ENCODE data around the gene PLXNB3.

Gene PLXNB3

DNA sequence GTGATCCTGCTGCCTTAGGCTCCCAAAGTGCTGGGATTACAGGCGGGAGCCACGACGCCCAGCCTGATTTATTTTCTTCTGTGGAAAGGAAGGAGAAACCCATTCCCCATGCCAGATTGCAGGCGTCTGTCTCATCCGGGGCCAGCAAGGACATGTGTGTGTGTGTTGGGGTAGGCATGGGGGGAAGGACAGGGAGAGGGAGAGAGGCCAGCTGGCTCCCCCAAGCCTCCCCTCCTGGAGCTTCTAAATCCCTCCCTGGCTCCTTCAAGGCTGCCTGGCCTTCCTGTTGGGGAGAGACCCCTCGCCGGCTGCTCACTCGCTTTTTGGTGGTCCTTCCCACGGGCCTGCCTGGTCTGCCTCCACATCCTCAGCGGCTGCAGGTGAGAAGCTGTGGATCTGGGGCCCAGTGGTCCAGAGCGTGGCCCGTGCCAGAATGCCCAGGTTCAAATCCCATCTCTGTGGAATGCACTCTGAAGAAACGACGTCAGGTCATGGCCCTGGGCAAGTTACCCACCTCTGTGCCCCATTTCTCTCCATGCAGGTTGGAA is 1.3 kb upstream of the PLXNB3 start:
- peak in 1 of 2 experiments; percentile 13 for DNase-seq

DNA sequence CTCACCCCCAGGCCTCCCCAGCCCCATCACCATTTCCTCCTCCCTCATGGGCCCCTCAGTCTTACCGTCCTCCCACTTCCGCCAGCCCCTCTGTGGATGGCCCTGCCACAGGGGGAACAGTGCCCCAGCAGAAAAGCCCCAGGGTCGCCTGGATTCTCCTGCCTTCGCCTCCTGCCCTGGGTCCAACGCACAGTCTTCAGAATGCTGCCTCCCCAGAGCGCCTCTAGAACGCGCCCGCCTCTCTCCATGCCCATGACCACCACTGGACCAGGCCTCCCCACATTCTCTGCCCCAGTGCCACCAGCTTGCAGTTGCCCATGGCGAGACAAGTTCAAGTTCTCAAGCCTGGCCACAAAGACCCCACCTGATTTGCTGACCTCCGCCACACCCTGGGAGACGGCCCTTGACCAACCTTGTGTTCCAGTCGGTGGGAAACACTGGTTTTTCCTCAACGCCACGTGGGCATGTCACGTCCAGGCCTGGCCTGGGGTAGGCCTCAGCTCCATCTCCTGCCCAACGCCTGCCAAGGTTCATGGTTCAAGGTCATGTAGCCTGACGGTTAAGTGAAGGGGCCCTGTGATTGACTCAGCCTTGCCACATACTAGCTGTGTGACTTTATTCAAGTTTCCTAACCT is 634 bp upstream of the PLXNB3 start:
- DNase-seq = peak in 1 of 2 experiments; percentile 14

DNA sequence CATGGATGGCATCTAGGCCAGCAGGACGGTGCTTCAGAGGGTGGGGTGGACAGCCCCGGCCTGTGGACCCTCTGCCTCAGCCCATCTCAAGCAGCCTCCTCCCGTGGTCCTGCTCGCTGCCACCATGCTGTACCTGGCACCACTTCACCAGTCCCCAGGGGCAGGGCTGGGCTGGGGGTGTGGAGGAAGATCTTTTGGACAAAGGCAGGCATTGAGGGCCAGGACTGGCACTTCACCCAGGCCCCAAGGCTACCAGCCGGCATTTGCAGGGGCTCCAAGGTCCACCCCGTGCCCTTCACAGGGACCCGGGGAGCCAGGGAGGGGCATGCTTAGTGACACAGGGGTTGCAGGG is 713 bp downstream of the PLXNB3 start:
- peak; percentile 14 to 19 for DNase-seq

DNA sequence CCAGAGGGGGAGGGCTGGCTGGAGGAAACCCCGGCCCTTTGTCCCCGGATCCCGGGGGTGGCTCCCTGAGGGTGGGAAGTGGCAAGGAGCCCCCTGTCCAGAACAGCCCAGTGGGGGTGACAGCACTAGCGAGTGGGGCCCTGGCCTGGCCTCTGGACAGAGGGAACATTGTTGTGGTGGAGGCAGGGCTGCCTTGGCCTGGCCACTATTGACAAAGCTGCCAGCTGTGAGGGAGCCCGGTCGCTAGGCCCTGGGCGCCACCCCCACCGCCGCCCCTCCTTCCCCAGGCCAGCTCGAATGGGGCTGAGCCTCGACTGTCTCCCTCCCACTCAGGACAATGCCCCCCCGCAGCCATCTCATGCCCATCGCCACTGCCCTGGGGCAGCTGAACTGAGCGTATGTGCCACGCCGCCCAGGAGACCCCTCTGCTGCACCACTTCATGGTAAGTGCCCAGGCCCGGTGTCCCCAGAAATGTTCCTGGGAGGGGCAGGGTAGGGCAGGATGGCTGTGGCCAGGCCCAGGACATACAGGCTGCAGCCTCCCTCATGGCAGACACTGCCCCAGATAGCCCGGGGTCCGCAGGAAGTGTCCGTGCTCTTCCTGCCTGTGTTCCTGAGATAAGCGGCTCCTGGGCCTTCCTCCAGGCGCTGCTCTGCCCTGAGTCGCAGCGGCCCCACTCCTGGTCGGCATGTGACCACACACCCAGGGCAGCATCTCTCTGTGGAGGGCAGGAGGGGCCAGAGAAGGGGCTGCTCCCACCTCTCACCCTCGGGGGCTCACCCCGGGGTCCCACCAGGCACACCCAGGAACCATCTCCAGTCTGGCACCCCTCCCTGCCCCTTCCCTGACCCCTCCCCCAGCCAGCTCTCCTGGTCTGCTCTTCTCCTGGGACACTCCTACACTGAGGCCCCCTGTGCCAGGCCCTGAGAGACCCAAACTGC is 1.4 kb downstream of the PLXNB3 start:
- DNase-seq = peak in 1 of 2 experiments; percentile 15

DNA sequence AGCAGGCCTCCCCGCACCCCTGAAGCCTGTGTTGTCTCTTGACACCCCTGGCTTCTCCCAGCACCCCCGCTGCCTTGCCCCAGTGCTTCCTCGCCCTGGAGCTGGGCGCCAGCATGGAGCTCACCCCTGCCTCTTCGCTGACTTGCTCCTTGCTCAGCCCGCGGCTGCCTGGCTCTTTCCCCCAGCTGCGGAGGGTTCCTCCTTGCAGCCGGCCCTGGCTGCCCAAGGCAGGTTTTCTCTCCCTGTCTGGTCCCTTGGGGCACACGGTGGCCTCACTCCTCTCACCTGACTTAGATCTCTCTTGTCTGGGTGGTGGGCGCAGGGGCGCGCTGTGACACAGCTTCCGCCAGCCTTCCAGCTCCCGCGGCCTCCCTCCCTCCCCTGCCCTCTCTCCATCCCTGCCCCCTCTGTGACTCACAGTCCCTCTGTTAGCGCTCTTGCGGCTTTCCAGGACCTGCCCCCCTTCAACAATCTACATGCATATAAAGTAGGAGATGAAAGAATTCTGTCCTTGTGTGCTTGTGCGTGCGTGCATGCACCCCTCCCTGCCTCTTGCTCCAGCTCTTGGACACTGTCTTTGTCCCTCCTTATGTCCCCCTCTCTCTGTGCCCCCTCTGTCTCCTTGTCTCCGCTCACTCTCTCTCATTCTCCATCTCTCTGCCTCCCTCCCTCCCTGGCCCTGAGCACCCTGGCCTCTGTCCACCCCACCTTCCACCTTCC is 2.2 kb downstream of the PLXNB3 start:
- DNase-seq = peak; percentile 29 to 52

DNA sequence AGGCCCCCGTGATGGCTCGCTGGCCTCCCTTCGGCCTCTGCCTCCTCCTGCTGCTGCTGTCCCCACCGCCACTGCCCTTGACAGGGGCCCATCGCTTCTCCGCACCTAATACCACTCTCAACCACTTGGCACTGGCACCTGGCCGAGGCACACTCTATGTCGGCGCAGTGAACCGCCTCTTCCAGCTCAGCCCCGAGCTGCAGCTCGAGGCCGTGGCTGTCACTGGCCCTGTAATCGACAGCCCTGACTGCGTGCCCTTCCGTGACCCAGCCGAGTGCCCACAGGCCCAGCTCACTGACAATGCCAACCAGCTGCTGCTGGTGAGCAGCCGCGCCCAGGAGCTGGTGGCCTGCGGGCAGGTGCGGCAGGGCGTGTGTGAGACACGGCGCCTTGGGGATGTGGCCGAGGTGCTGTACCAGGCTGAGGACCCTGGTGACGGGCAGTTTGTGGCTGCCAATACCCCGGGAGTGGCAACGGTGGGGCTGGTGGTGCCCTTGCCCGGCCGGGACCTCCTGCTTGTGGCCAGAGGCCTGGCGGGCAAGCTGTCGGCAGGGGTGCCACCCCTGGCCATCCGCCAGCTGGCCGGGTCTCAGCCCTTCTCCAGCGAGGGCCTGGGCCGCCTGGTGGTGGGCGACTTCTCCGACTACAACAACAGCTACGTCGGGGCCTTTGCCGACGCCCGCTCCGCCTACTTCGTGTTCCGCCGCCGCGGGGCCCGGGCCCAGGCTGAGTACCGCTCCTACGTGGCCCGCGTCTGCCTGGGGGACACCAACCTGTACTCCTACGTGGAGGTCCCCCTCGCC is 3.0 kb downstream of the PLXNB3 start:
- DNase-seq = no peak

DNA sequence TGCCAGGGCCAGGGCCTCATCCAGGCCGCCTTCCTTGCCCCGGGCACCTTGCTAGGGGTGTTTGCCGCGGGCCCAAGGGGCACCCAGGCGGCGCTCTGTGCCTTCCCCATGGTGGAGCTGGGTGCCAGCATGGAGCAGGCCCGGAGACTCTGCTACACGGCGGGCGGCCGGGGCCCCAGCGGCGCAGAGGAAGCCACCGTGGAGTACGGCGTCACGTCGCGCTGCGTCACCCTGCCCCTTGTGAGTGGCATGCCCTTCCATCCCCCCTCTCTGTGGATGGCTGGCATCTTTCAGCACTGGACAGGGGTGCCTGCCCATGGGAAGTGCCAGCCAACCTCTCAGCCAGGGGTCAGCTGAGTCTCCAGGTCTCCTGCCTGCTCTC is 3.6 kb downstream of the PLXNB3 start:
- DNase-seq = no peak

DNA sequence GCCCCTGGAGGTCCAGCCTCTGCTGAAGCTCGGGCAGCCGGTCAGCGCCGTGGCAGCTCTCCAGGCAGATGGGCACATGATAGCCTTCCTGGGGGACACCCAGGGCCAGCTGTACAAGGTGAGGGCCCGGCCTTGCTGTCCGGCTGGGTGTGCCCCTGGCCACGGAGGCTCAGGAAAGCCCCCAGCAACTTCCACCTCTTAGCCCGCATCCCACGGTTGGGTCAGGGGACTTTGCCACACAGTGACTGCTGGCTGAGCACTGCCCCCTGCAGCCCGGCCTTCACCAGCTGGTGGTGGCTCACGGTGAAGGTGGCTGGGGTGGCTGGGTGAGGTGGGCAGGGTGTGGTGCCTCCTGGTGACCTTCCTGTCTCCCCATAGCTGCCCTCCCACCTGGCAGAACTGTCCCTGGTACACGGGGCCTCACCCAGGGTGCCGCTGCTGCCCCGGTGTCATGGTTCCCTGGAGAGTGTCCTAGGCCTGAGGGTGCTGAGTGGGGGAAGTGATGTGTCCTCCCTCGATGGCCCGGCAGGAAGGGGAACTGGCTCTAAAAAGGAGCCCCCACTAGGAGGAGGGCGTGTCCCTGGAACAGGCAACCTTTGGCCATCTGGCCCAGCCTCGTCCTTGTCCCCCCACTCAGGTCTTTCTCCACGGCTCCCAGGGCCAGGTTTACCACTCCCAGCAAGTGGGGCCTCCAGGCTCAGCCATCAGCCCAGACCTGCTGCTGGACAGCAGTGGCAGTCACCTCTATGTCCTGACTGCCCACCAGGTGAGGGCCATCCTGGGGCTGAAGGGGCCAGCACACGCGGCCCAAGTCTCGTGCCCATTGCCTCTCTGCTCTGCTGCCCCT is 4.5 kb downstream of the PLXNB3 start:
- DNase-seq = peak in 1 of 2 experiments; percentile 20

DNA sequence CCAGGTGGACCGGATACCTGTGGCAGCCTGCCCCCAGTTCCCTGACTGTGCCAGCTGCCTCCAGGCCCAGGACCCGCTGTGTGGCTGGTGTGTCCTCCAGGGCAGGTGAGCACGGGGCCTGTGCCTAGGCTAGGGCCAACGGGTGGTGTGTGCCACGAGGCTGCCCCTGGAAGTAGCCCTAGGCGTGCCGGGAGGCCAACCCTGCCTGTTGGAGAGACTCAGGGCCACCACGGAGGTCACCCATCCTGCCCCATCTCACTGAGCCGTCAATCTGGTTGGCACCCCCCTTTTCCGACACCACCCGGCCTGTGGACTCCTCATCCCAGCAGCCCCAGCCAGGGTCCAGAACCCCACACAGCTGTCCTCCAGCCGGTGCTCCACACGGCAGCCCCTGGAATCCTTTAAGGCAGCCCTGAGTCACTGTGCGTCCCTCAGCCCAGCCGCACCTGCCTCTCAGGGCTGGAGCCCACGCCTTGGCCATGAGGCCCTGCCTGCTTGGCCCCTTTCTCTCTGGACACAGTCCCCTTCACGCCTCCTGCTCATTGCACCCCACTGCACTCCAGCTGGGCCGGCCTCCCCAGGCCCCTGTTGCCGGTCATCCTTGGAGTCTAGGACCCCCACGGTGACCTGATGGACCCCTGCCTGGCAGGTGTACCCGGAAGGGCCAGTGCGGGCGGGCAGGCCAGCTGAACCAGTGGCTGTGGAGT is 5.3 kb downstream of the PLXNB3 start:
- no peak for DNase-seq

DNA sequence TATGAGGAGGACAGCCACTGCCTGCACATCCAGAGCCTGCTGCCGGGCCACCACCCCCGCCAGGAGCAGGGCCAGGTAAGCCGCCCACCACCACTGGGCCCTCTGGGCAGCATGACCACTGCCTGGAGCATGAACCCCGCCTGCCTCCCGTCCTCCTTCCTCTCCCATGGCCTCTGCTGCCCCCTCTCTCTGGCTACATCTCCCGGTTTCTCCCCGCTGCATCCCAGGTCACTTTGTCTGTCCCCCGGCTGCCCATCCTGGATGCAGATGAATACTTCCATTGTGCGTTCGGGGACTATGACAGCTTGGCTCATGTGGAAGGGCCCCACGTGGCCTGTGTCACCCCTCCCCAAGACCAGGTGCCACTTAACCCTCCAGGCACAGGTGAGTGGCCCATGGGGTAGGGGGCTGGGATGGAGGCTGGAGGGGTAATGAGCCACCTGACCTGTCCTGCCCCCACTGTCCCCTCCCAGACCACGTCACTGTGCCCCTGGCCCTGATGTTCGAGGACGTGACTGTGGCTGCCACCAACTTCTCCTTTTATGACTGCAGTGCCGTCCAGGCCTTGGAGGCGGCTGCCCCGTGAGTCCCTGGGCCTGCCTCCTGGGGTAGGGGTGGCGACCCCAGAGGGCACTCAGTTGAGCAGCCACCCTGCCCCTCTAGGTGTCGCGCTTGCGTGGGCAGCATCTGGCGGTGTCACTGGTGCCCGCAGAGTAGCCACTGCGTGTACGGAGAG is 6.0 kb downstream of the PLXNB3 start:
- no peak for DNase-seq

DNA sequence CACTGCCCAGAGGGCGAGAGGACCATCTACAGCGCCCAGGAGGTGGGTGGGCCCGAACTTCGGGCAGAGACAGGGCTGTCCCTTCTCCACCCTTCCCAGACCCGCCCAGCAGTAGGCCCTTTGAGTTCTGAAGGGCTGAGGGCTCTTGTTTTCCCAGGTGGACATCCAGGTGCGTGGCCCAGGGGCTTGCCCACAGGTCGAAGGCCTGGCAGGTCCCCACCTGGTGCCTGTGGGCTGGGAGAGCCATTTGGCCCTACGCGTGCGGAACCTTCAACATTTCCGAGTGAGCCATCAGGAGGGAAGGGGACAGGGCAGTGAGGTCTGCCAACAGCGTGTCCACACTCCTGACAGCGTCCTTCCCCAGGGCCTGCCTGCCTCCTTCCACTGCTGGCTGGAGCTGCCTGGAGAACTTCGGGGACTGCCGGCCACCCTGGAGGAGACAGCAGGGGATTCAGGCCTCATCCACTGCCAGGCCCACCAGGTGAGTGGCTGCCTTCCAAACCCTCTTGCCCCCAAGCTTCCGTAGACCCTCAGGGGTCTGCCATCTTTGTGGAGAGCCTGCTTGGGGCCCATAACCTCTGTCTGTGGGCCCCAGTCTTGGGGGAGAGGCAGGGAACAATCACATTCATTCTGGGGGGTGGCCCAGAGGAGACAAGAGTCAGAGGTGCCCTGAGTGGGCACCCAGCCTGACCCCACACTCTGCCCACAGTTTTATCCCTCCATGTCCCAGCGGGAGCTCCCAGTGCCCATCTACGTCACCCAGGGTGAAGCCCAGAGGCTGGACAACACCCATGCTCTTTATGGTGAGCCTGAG is 6.8 kb downstream of the PLXNB3 start:
- no peak for DNase-seq

DNA sequence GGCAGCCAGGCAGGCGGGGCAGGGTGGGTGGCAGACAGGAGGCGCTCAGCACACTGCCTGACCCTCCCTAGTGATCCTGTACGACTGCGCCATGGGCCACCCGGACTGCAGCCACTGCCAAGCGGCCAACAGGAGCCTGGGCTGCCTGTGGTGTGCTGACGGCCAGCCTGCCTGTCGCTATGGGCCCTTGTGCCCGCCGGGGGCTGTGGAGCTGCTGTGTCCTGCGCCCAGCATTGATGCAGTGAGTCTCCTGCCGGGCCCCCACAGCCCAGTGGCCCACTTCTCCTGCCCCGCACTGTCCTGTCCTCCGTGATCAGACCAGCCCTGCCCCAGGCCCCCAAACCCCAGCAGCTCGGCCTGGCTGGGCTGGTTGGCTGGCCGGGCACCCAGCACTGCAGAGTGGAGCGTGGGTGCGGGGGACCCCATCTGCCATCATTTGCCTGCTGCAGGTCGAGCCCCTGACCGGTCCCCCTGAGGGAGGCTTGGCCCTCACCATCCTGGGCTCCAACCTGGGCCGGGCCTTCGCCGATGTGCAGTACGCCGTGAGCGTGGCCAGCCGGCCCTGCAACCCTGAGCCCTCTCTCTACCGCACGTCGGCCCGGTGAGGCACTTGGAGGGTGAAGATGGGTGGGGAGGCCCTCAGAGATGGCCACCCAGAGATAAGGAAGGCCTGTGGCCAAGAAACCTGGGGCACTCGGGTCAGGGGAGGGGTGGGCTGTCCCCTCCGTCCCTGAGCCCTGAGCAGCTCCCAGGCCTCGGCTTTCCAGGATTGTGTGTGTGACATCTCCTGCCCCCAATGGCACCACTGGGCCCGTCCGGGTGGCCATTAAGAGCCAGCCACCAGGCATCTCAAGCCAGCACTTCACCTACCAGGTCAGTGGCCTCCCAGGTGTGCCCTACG is 7.6 kb downstream of the PLXNB3 start:
- no peak for DNase-seq

DNA sequence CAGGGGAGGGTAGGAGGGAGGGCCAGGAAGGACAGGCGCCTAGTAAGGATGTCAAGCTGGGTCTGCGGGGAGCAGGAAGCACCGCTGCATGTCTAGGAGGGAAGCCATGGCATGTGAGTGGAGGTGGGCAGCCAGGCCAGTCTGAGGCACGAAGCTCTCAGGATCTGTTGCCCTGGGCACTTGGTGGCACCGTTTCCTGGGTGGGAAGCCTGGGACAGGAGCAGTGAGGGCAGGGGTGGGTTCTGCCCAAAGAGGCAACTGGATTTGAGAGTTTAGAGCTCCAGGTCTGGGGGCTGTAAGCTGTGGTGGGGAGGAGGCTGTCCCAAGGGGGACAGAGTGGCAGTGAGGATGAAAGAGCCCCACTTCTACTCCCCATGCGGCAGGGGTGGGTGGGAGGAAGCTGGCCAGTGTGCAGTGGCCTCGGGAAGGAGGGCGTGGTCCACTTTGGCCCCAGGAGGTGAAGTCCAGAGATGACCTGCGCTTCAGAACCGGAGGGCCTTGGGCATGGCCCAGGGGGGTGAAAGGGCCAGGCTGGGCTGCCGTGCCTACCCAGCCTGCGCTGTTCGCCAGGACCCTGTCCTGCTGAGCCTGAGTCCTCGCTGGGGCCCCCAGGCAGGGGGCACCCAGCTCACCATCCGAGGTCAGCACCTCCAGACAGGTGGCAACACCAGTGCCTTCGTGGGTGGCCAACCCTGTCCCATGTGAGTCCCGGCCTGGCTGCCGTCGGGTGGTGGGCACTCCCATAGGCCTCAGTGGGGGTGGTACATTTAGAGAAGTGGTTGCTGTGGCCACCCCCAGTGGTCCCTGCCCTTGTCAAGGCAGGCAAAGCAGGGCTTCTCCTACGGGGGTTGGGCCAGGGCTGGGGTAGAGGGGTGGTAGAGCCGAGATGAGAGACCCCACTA is 8.5 kb downstream of the PLXNB3 start:
- no peak for DNase-seq

DNA sequence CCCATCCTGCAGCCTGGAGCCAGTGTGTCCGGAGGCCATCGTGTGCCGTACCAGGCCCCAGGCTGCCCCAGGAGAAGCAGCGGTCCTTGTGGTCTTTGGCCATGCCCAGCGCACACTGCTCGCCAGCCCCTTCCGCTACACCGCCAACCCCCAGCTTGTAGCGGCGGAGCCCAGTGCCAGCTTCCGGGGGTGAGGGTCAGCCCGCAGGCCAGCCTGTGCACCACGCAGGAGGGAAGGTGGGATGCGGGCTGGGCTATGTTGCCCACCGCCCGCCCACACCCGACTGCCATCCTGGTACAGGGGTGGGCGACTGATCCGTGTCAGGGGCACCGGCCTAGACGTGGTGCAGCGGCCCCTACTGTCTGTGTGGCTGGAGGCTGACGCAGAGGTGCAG is 9.2 kb downstream of the PLXNB3 start:
- no peak for DNase-seq

DNA sequence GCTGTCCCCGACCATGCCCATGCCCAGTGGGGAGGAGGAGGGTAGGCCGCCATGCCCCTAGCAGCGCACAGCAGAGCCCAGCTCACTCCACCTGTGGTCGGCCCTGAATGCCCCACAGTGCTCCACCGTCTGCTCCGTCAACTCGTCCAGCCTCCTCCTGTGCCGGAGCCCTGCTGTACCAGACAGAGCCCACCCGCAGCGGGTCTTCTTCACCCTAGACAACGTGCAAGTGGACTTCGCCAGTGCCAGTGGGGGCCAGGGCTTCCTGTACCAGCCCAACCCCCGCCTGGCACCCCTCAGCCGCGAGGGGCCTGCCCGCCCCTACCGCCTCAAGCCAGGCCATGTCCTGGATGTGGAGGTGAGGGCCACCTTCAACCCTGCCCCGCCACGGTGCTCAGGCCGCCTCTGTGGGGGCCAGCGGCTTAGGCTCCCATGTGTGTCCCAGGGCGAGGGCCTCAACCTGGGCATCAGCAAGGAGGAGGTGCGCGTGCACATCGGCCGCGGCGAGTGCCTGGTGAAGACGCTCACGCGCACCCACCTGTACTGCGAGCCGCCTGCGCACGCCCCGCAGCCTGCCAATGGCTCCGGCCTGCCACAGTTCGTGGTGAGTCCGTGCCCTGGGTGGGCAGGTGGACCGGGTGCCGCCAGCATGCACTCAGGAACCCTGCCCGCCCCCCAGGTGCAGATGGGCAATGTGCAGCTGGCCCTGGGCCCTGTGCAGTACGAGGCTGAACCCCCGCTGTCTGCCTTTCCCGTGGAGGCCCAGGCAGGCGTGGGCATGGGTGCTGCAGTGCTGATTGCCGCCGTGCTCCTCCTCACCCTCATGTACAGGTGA is 9.9 kb downstream of the PLXNB3 start:
- no peak for DNase-seq

All from activated T-cell treated with anti-CD3 and anti-CD28 coated beads, Interleukin-2, amount 50 U/mL, for 48 hours (primary cell).